ENCODE measurements around the gene LSM3.

DNA sequence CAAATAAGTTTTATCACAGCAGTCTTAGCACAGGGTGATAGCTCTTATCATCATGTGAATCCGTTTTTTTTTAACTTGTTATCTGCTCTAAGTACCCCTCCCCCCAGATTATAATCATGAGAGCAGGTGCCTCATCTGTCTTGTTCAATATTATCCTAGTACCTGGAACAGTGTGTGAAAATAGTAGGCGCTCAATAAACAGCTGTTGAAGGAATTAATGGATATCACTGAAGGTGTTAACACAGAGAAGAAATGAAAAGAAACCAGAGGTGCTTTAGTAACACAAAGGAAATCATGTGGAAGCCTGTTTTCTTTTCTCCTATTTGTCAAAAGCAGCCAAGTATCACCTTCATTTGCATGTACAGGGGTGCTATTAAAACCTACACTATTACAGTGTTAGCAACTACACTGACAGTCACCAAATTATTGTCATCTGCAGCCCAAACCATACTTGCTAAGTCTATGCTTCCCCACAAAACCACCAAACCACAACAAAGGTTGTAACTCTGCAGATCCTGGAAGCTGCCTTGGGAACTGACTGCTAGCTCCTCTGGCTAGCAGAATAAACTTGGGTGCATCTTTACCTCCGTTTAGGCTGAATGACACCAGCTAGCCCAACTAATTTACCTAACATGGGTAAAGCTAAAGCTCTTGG lies 3.1 kb upstream of the LSM3 start:
- TF ChIP-seq, protein P1, sequence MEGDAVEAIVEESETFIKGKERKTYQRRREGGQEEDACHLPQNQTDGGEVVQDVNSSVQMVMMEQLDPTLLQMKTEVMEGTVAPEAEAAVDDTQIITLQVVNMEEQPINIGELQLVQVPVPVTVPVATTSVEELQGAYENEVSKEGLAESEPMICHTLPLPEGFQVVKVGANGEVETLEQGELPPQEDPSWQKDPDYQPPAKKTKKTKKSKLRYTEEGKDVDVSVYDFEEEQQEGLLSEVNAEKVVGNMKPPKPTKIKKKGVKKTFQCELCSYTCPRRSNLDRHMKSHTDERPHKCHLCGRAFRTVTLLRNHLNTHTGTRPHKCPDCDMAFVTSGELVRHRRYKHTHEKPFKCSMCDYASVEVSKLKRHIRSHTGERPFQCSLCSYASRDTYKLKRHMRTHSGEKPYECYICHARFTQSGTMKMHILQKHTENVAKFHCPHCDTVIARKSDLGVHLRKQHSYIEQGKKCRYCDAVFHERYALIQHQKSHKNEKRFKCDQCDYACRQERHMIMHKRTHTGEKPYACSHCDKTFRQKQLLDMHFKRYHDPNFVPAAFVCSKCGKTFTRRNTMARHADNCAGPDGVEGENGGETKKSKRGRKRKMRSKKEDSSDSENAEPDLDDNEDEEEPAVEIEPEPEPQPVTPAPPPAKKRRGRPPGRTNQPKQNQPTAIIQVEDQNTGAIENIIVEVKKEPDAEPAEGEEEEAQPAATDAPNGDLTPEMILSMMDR (IDR thresholded peaks at IDR 0.05), result no peak
- TF ChIP-seq POLR2A (IDR thresholded peaks at IDR 0.05), result no peak
